Measurements from ENCODE around the gene NAE1.

Gene NAE1

DNA sequence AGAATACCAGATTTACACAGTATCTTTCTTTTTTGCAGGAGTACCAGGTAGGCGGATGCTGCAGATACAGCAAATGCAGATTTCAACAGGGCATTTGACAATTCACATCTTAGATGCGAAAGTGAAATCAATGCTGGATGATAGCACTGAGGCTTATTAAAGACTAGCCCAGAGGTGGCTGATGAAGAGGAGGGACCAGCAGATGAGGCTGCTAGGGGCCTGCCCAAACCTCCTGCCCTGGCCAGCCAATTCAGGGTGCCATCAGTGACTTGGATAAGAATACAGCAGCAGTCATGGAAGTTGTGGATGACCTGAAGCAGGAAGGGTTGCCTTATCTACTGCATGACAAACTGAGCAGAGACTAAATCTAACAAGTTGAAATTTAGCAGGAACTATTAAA lies 77.8 kb downstream of the NAE1 start:
- H3K4me3 ChIP-seq (ENCODE audit: low read depth, low read length), result no peak overlapping the region
- TF ChIP-seq, protein P1, sequence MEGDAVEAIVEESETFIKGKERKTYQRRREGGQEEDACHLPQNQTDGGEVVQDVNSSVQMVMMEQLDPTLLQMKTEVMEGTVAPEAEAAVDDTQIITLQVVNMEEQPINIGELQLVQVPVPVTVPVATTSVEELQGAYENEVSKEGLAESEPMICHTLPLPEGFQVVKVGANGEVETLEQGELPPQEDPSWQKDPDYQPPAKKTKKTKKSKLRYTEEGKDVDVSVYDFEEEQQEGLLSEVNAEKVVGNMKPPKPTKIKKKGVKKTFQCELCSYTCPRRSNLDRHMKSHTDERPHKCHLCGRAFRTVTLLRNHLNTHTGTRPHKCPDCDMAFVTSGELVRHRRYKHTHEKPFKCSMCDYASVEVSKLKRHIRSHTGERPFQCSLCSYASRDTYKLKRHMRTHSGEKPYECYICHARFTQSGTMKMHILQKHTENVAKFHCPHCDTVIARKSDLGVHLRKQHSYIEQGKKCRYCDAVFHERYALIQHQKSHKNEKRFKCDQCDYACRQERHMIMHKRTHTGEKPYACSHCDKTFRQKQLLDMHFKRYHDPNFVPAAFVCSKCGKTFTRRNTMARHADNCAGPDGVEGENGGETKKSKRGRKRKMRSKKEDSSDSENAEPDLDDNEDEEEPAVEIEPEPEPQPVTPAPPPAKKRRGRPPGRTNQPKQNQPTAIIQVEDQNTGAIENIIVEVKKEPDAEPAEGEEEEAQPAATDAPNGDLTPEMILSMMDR (IDR thresholded peaks at IDR 0.05; ENCODE audit: control insufficient read depth, extremely low read depth, insufficient read depth), result no peak
- DNase-seq (ENCODE audit: low read depth), result no peak
